Stimulated activated CD8-positive, alpha-beta memory T cell treated with anti-CD3 and anti-CD28 coated beads, Interleukin-4, amount 100 ng/mL, for 24 hours (primary cell): ENCODE data around the gene UHRF1.
A peak's percentile ranks its signal among the peaks of the same experiment; 100 is the strongest.

Source experiments
- DNase-seq: peaks from one replicate; pipeline ENCODE4 v3.0.0-alpha.2; 2020; ENCODE audit warnings: low read depth

The UHRF1 gene

GRCh38 chr19:4990306-4990705 lies 81.0 kb downstream of the UHRF1 start:
- DNase-seq: no peak

- DNase-seq: no peak
Measured at GRCh38 chr19:4991538-4991937, 82.2 kb downstream of the UHRF1 start.

- DNase-seq: no peak
Measured at GRCh38 chr19:4991996-4992698, 82.8 kb downstream of the UHRF1 start.

- DNase-seq: no peak
Measured at GRCh38 chr19:4993683-4994082, 84.4 kb downstream of the UHRF1 start.

- no peak for DNase-seq
Measured at GRCh38 chr19:4996701-4997100, 87.4 kb downstream of the UHRF1 start.

- DNase-seq: no peak
Measured at GRCh38 chr19:4997297-4997696, 88.0 kb downstream of the UHRF1 start.

GRCh38 chr19:5000120-5000611 lies 90.9 kb downstream of the UHRF1 start:
- no peak for DNase-seq

- DNase-seq: peak; percentile 26
Measured at GRCh38 chr19:5001615-5002014, 92.3 kb downstream of the UHRF1 start.

GRCh38 chr19:5002143-5002542 lies 92.8 kb downstream of the UHRF1 start:
- no peak for DNase-seq

GRCh38 chr19:5003781-5004180 lies 94.5 kb downstream of the UHRF1 start:
- no peak for DNase-seq

- no peak for DNase-seq
Measured at GRCh38 chr19:5005096-5005495, 95.8 kb downstream of the UHRF1 start.

GRCh38 chr19:5006201-5006600 lies 96.9 kb downstream of the UHRF1 start:
- DNase-seq: no peak

GRCh38 chr19:5006821-5007220 lies 97.5 kb downstream of the UHRF1 start:
- DNase-seq: no peak
